GM10847 (cell line): ENCODE data around the gene SPRR2B.

Source experiments
- POLR2A ChIP-seq: IDR thresholded peaks from 2 replicates; pipeline ENCODE4 v1.6.1; 2011; ENCODE audit not compliant: insufficient read length; ENCODE audit errors: extremely low read depth

SPRR2B gene

GRCh38 chr1:153049211-153049610, 22.2 kb downstream of the SPRR2B start:
- no peak for TF ChIP-seq POLR2A

DNA sequence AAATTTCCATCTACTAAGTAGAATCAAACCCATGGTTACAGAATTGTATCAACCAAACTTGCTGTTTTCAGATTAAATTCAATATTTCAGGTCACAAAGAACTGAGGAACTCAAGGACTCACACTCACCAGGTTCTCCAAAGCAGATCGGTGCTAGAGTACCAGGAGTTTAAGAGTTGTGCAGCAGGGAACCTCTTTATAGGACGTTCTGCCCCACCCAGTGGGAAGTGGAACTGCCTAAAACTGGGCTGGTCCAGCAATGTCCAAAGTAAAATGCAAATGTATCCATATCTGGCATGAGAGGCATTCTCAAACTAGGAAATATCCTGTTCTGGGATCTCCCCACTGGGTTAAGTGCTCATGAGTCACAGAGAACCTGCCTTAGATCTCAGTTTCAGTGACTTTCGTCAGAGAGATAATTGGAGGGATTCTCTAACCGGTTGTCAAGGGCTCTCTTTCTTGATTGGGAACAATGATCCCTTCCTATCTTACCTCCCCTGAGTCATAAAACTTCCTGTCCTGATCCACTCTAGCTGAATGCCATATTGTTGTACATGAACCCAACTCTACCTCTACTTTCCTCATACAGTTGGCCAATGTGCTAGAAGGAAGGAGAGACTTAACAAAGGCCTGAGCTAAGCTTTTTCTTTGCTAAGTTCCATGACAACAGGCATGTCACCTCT, 30.3 kb downstream of the SPRR2B start, which contains the start of gene SPRR2D:
SPRR2D (minus strand) TSS at position 171 of the 682 bp plus-strand sequence. CDS start 774 bp downstream, outside the sequence.
- no peak for TF ChIP-seq POLR2A

DNA sequence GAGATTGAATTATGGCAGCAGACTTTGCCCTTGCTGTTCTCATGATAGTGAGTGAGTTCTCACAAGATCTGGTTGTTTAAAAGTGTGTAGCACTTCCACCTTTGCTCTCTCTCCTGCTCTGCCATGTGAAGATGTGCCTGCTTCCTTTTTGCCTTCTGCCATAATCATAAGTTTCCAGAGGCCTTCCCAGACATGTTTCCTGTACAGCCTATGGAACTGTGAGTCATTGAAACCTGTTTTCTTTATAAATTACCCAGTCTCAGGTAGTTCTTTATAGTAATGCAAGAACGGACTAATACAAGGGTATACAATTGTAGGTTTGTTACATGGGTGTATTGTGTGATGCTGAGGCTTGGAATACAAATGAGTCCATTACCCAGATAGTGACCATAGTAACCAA, 36.2 kb downstream of the SPRR2B start:
- TF ChIP-seq POLR2A, result no peak

DNA sequence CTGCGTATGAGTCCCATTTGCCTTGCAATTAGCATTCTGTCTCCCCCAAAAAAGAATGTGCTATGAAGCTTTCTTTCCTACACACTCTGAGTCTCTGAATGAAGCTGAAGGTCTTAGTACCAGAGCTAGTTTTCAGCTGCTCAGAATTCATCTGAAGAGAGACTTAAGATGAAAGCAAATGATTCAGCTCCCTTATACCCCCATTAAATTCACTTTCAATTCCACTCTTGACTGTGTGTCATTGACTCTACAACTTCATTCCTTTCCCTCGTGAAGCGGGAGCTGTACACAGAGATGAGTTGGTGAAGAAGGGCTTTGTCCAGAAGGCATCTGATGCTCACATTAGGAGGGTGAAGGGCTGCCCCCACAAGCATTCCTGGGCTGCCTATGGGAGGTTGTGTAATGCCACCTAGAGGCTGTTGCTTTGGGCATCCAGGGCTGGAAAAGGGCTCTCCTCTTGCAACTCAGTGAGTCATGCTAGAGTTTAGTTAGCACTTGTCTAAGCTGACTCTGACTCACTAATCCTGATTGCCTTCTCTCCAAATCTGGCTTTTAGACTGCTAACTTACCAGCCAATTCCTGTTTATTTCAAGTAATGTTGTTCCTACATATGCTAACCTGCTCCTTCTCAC, 38.6 kb downstream of the SPRR2B start:
- no peak for TF ChIP-seq POLR2A

DNA sequence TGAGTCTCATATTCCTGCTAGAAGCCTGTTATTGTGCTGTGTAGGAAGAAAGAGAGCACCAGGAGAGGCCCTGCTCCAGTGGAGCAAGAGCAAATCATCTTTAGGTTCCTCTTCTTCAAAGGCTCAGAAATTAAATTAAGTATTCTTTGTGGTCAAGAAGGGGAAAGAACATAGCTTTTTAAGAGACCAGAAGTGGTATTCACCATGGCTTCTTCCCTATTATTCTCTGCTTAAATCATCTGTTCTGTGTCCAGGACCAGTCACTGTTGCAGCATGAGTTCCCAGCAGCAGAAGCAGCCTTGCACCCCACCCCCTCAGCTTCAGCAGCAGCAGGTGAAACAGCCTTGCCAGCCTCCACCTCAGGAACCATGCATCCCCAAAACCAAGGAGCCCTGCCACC, 39.3 kb downstream of the SPRR2B start:
- no peak for TF ChIP-seq POLR2A

- TF ChIP-seq POLR2A, result no peak
Measured at GRCh38 chr1:153030895-153031294, 40.5 kb downstream of the SPRR2B start, which contains the start of gene SPRR1B. TSS of gene SPRR1B (plus strand) at chr1:153031203. CDS start at chr1:153032346, 1,143 bp downstream.

DNA sequence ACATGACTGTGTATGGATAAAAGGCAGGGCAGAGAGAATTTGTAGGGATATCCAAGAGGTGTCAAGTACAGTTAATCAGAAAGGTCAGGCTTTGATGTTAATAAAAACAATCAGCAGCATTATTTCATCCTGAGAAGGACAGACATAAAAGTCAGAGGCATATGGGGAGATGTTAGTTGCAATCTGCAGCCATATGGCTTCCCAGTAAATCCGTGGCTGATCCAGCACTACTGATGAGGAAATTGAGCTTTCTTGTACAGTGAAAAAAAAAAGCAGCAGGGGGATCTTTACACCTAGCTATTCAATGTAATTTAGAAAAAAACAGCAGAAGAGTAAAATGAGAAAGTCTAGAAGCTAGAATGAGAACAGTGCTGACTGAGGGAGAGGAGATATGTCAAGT, 42.6 kb downstream of the SPRR2B start:
- no peak for TF ChIP-seq POLR2A

- TF ChIP-seq POLR2A, result no peak
Measured at GRCh38 chr1:153025797-153026196, 45.6 kb downstream of the SPRR2B start.

DNA sequence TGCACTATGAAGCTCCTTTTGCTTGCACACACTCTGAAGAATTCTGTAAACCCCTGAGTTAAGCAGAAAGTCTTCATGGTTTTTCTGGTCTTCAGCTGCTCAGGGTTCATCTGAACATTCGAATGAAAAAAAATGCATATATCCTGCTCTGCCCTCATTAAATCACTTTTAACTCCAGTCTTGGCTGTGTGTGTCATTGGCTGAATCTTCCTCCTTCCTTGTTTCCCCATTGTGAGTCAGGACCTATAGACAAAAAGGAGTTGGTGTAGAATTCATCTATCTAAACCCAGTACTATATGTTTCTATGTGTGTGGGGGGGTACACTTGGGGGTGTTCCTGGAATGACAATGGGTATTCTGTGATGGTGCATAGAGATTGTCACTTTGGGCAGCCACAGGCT, 47.0 kb downstream of the SPRR2B start:
- TF ChIP-seq POLR2A, result no peak

GRCh38 chr1:153023109-153023508, 48.3 kb downstream of the SPRR2B start:
- no peak for TF ChIP-seq POLR2A
